ENCODE results near the gene HDGFL2.

HDGFL2 gene

GRCh38 chr19:4507150-4507452 lies 35.0 kb downstream of the HDGFL2 start:
- H3K36me3 ChIP-seq = peaks cover 0 to 40% (median 27%) of the 10 kb centered on the region in 3 donors
- H3K4me3 ChIP-seq = no peak overlapping the region
- H3K4me1 ChIP-seq = no peaks in the 10 kb centered on the region
- H3K9me3 ChIP-seq = no peaks in the 10 kb centered on the region
- no peak overlapping the region for H3K27ac ChIP-seq
- TF ChIP-seq, protein P1, sequence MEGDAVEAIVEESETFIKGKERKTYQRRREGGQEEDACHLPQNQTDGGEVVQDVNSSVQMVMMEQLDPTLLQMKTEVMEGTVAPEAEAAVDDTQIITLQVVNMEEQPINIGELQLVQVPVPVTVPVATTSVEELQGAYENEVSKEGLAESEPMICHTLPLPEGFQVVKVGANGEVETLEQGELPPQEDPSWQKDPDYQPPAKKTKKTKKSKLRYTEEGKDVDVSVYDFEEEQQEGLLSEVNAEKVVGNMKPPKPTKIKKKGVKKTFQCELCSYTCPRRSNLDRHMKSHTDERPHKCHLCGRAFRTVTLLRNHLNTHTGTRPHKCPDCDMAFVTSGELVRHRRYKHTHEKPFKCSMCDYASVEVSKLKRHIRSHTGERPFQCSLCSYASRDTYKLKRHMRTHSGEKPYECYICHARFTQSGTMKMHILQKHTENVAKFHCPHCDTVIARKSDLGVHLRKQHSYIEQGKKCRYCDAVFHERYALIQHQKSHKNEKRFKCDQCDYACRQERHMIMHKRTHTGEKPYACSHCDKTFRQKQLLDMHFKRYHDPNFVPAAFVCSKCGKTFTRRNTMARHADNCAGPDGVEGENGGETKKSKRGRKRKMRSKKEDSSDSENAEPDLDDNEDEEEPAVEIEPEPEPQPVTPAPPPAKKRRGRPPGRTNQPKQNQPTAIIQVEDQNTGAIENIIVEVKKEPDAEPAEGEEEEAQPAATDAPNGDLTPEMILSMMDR (IDR thresholded peaks at IDR 0.05) = no peak
- H3K27me3 ChIP-seq = no peaks in the 10 kb centered on the region
- intact Hi-C loops (cut with DNase I; ENCODE audit: low total_unique reads) = no loop called here
- DNase-seq = no peak

- H3K9me3 ChIP-seq = no peaks in the 10 kb centered on the region
- H3K4me1 ChIP-seq = no peaks in the 10 kb centered on the region
- H3K4me3 ChIP-seq = no peak overlapping the region
- TF ChIP-seq, protein P1 (IDR thresholded peaks at IDR 0.05) = no peak
- H3K27ac ChIP-seq = no peak overlapping the region
- H3K27me3 ChIP-seq = no peaks in the 10 kb centered on the region
- DNase-seq = no peak
- peaks cover 0 to 33% (median 20%) of the 10 kb centered on the region in 3 donors for H3K36me3 ChIP-seq
- intact Hi-C loops (cut with DNase I; ENCODE audit: low total_unique reads) = no loop called here
These were observed 35.7 kb downstream of the HDGFL2 start for GRCh38 chr19:4507804-4508203.

DNA sequence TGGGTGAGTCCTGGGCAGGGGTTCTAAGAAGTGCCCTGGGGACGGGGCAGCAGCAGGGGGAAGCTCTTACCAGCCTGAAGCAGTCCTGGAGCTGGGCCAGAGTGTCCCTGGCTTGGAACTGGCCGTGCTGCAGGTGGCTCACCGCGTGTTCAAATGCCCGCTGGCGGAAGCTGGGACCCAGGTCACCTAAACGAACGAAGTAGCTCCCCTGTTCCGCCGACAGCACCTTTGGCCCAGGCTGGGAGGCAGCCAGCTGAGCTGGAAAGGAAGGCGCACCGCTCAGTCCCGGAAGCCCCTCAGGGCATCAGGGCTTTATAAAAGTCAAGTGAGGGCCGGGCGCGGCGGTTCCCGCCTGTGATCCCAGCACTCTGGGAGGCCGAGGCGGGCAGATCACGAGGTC lies 36.6 kb downstream of the HDGFL2 start:
- Histone ChIP-seq H3K9me3 (no peaks in the 10 kb centered on the region), H3K36me3 (peaks cover 0 to 24% (median 14%) of the 10 kb centered on the region in 3 donors), H3K27ac (no peak overlapping the region), H3K4me1 (no peaks in the 10 kb centered on the region), H3K4me3 (no peak overlapping the region), H3K27me3 (no peaks in the 10 kb centered on the region)
- no peak for DNase-seq
- TF ChIP-seq, protein P1 (IDR thresholded peaks at IDR 0.05) = no peak
- intact Hi-C loops (cut with DNase I; ENCODE audit: low total_unique reads) = no loop called here

DNA sequence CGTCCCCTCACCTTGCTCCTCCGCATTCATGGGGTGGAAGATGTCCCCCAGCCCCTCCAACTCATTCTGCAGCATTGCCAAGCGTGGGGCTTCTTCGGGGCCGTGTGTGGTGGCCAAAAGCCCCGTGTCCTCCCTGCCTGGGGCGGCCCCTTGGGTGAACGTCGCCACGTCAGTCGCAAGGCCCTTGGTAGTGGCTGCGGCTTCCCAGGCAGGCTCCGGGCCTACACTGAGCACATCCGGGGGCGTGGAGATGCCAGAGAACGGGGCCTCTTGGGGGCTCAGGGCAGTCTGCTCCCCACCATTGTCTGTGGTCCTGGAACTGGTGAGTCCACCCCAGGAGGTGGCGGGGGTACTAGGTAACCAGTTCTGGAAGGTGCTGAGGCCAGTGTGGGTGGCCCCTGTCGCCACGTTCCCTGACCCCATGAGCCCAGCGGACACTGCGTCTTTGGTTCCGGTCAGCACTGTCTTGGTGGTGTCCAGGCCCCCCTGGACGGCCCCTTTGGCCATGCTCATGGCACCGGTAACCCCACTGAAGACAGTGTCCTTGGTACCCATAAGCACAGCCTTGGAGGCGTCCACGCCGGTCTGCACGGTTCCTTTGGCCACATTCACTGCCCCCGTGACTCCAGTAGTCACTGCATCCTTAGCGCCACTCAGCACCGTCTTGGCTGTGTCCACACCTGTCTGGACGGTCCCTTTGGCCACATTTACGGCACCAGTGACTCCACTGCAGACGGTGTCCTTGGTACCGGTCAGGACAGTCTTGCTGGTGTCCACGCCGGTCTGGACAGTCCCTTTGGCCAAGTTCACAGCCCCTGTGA lies 38.5 kb downstream of the HDGFL2 start:
- H3K9me3 ChIP-seq = no peaks in the 10 kb centered on the region
- no peaks in the 10 kb centered on the region for H3K4me1 ChIP-seq
- H3K4me3 ChIP-seq = no peak overlapping the region
- H3K27ac ChIP-seq = no peak overlapping the region
- H3K36me3 ChIP-seq = peaks cover 0 to 5% (median 1%) of the 10 kb centered on the region in 3 donors
- H3K27me3 ChIP-seq = peaks cover 0 to 3% of the 10 kb centered on the region in 2 donors
- no peak for DNase-seq
- intact Hi-C loops (cut with DNase I; ENCODE audit: low total_unique reads) = no loop called here
- TF ChIP-seq, protein P1 (IDR thresholded peaks at IDR 0.05) = no peak

DNA sequence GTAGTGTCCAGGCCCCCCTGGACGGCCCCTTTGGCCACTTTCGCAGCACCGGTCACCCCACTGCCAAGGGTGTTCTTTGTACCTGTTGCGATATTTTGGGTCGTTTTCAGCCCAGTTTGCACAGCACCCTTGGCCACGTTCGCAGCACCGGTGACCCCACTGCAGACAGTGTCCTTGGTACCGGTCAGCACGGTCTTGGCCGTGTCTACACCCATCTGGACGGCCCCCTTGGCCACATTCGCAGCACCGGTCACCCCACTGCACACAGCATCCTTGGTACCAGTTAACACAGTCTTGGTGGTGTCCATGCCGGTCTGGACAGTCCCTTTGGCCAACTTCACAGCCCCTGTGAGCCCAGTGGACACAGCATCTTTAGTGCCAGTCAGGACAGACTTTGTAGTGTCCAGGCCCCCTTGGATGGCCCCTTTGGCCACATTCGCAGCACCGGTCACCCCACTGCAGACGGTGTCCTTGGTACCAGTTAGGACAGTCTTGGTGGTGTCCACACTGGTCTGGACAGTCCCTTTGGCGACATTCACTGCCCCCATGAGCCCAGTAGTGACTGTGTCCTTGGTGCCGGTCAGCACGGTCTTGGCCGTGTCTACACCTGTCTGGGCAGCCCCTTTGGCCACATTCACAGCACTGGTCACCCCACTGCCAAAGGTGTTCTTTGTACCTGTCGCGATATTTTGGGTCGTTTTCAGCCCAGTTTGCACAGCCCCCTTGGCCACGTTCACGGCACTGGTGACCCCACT lies 39.4 kb downstream of the HDGFL2 start:
- Histone ChIP-seq H3K36me3 (no peaks in the 10 kb centered on the region), H3K4me3 (no peak overlapping the region), H3K27me3 (peaks cover 0 to 9% of the 10 kb centered on the region in 2 donors), H3K9me3 (no peaks in the 10 kb centered on the region), H3K27ac (no peak overlapping the region), H3K4me1 (no peaks in the 10 kb centered on the region)
- no peak for DNase-seq
- TF ChIP-seq, protein P1 (IDR thresholded peaks at IDR 0.05) = no peak
- intact Hi-C loops (cut with DNase I; ENCODE audit: low total_unique reads) = no loop called here

All from tibial artery (tissue), 4 donors.